HG03575 (cell line): ENCODE measurements around the gene EIF3B.
"Not testable (repeated sequence)": the region's sequence is repeated elsewhere in the genome, so short reads cannot be mapped to it uniquely, and the experiment has no call there.

Source experiments
- ATAC-seq: cut with Tn5 transposase; IDR thresholded peaks from one replicate; pipeline ENCODE4 v1.9.1; 2021; ENCODE audit not compliant: unreplicated experiment, insufficient number of reproducible peaks, low FRiP score; ENCODE audit errors: extremely low read depth

EIF3B gene

DNA sequence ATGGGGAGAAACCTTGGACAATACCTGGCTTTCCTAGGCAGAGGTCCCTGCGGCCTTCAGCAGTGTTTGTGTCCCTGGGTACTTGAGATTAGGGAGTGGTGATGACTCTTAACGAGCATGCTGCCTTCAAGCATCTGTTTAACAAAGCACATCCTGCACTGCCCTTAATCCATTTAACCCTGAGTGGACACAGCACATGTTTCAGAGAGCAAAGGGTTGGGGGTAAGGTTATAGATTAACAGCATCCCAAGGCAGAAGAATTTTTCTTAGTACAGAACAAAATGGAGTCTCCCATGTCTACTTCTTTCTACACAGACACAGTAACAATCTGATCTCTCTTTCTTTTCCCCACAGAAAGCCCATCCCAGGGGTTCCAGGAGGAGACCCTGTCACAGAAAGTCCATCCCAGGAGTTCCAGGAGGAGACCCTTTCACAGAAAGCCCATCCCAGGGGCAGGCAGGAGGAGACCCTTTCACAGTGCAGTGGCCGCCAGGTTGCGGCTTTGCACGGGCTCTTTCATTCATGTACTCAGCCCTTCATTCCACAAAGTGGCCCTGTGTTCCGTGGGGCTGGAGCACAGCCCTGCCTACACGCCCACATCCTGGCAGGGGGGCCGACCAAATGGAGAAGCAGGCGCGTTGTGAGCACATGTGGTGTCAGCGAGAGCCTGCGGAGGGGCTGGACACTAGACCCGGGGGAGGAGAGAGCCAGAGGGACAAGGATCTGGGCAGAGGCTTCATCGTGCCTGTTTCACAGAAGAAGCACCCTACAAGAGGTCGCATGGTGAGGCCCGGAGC, 35.6 kb downstream of the EIF3B start:
- ATAC-seq = not testable (repeated sequence)

- no peak for ATAC-seq
Measured at GRCh38 chr7:2393706-2394105, 39.1 kb downstream of the EIF3B start.

DNA sequence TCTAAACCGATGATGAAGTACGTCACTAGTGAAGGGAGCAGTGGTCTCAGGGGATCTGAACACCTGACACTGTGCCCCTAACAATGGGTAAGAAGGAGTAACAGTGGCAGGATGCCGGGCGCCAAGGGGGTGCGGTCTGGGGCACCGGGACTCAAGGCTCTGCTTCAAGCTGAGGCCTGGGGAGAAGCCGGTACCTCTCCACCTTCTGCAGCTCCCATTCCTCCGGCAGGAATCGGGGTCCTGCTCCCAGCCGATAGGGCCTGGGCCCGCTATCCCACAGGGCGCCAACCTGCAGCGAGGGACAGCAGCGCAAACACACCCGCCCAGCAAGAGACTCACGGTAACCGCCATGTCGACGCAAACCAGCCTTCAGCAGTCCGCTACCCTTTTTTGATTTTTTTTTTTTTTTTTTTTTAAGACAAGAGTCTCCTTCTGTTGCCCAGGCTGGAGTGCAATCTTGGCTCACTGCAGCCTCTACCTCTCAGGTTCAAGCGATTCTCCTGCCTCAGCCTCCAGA, 40.0 kb downstream of the EIF3B start:
- ATAC-seq = no peak

DNA sequence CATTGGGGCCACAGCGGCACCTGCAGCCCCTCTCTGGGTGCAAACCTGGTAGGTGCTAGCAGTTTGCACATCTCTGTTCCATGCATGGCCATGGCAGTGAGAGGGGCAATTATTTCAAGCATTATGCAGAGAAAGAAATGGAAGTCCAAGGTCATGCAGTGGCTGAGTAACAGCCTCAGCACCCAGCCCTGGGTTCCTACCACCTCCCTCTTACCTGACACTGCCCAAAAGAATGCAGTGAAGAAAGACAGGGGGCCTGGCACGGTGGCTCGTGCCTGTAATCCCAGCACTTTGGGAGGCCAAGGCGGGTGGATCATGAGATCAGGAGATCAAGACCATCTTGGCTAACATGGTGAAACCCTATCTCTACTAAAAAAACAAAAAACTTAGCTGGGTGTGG, 43.9 kb downstream of the EIF3B start:
- no peak for ATAC-seq

- no peak for ATAC-seq
Measured at GRCh38 chr7:2399848-2400587, 45.4 kb downstream of the EIF3B start.

DNA sequence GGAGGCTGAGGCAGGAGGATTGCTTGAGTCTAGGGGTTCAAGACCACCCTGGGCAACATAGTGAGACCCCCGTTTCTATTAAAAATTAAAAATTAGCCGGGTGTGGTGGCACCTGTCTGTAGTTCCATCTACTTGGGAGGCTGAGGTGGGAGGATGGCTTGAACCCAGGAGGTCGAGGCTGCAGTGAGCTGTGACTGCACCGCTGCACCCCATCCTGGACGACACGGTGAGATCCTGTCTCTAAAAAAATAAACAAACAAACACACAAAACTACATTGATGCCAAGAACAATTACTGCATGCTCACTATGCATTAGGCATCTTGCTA, 48.0 kb downstream of the EIF3B start:
- ATAC-seq = no peak

- ATAC-seq = no peak
Measured at GRCh38 chr7:2403014-2403717, 48.5 kb downstream of the EIF3B start, which contains the start of gene CHST12. CHST12 (plus strand) TSS chr7:2403611; CDS start chr7:2432640, 29,029 bp downstream.

DNA sequence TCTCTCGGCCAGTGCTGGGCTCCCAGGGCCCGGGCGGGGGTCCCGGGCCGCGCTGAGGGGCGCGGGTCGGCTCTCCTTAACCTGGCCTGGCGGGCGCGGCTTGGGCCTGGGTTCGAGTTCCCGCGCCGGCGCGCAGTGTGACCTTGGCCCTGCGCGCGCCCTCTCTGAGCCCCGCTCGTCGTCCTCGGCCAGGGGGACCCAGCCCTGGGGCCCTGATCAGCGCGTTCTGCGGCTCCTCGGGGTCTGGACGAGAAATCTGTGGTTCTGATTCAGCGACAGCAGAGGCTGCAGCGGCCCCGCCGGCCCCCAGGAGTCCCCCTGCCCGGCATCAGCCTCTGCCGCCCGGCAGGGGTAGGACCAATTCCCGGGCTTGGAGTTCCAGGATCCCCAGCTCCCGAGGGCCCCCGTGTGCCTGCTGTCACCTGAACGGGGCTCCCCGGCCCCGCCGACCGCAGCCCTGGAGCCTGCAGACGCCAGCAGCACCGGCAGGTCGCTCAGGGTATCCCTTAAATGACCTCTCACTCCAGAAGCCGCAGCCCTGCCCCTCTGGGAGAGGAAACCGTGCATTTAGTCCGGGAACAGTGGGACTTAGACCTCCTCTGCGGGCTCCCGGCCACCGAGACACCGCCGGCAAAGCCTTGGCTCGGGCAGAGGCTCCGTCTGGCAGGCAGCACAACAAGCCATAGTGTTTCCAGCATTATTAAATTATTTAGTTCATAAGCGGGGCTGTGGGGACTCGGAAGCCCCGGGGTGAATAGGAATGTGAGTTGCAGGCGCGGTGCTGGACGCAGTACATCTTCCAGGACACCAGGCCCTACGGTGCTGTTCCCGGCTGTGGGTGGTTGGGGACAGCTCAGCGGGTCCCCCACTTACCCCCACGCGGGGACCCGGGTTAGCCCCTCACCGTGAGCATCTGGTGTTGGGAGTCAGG, 49.4 kb downstream of the EIF3B start:
- ATAC-seq = no peak

GRCh38 chr7:2404714-2405119, 50.1 kb downstream of the EIF3B start:
- ATAC-seq = no peak

DNA sequence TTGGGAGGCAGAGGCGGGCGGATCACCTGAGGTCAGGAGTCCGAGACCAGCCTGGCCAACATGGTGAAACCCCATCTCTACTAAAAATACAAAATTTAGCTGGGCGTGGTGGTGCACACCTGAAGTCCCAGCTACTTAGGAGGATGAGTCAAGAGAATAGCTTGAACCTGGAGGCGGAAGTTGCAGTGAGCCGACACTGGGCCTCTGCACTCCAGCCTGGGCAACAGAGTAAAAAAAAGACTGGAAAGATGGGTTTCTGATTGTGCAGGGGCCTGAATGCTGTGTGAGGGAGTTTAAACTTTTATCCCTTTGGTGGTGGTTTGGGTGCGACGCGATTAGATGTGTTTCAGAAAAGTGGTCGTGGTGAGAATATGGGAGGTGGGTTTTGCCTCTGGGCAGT, 50.6 kb downstream of the EIF3B start:
- ATAC-seq = no peak

- peak; percentile 24 for ATAC-seq
Measured at GRCh38 chr7:2405601-2406345, 51.1 kb downstream of the EIF3B start.

GRCh38 chr7:2409745-2410414, 55.3 kb downstream of the EIF3B start:
- no peak for ATAC-seq

GRCh38 chr7:2411049-2411448, 56.4 kb downstream of the EIF3B start:
- no peak for ATAC-seq

- ATAC-seq = no peak
Measured at GRCh38 chr7:2411815-2412586, 57.4 kb downstream of the EIF3B start.

GRCh38 chr7:2412587-2413201, 58.1 kb downstream of the EIF3B start:
- ATAC-seq = no peak

- no peak for ATAC-seq
Measured at GRCh38 chr7:2416063-2416462, 61.4 kb downstream of the EIF3B start.
